Loucy (cell line): ENCODE data around the gene RAET1E.
A peak's percentile ranks its signal among the peaks of the same experiment; 100 is the strongest.

ENCODE experiments used
- EZH2phosphoT487 ChIP-seq: fragments of 200-600 bp; IDR thresholded peaks from 2 replicates; pipeline ENCODE4 v1.6.1; 2018; ENCODE audit warnings: antibody characterized with exemption, mild to moderate bottlenecking, moderate library complexity, borderline replicate concordance
- TF ChIP-seq, protein P1 (sequence below): fragments of 200-600 bp; sonication (generic); conservative IDR thresholded peaks from 2 replicates; pipeline ENCODE4 v1.5.1; 2014; ENCODE audit warnings: mild to moderate bottlenecking, antibody characterized with exemption, low read length

DNA sequence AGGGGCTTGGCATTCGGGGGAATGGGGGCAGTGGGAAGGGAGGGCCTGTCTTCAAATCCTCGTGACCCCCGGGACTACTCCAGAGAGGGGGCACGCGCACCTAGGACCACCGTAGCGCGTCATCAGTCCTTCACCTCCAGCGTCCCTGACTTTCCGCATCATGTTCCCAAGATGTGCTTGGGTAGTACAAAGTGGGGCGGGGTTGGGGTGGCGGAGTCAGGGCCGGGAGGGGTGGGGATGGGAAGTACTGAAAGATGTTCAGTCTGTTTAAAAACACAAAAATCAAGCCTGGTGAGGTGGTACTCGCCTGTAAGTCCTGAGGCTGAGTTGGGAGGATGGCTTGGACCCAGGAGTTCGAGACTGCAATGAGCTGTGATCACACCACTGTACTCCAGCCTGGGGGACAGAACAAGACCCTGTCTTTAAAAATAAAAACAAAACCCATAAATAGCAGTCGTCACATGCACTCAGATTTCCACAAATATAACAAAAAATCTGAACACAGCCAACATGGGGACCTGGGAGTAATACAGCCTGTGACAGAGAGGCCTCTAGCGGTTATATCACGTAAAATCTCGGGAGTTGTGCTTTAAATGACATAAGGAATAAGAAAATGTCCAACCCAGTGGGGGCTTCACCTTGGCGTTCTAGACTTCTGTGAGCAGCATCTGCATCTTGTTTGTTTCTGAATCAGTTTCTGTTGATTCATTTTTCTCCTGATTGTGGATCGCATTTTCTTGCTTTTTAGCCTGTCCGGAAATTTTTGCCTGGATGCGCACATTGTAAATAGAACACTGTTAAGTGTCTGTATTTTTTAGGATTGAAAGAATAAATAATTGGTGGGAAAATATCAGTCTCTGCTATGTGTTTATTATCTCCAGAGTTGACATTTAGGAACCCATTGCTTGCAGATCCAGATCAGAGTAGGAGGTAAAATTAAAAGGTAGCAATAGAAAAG is 33.1 kb downstream of the RAET1E start:
- TF ChIP-seq, protein P1, sequence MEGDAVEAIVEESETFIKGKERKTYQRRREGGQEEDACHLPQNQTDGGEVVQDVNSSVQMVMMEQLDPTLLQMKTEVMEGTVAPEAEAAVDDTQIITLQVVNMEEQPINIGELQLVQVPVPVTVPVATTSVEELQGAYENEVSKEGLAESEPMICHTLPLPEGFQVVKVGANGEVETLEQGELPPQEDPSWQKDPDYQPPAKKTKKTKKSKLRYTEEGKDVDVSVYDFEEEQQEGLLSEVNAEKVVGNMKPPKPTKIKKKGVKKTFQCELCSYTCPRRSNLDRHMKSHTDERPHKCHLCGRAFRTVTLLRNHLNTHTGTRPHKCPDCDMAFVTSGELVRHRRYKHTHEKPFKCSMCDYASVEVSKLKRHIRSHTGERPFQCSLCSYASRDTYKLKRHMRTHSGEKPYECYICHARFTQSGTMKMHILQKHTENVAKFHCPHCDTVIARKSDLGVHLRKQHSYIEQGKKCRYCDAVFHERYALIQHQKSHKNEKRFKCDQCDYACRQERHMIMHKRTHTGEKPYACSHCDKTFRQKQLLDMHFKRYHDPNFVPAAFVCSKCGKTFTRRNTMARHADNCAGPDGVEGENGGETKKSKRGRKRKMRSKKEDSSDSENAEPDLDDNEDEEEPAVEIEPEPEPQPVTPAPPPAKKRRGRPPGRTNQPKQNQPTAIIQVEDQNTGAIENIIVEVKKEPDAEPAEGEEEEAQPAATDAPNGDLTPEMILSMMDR: peak; percentile 78
- no peak for TF ChIP-seq EZH2phosphoT487
